Fibroblast of peridontal ligament (primary cell): ENCODE results near the gene MSI2.

Experiments used
- DNase-seq: peaks from one replicate; pipeline ENCODE4 v3.0.0-alpha.2; 2010; ENCODE audit errors: extremely low read depth

The MSI2 gene

DNA sequence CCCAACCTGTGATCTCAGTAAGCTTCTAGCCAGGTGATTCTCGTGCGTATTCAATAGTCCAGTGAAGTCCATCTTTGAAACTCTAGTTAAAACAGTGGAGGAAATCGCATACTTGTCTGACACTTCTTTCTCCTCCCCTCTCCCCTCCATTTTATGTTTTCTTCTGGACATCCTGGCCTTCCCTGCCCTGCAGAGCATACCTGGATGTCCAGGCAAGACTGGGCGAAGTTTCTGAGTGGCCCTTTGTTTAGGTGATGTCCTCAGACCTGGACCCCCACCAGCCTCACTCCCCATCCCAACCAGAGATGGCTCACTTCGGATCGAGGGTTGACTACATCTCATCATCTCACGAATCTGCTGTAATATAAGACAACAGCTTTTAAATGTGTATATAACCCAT lies 423.0 kb downstream of the MSI2 start:
- DNase-seq: no peak

DNA sequence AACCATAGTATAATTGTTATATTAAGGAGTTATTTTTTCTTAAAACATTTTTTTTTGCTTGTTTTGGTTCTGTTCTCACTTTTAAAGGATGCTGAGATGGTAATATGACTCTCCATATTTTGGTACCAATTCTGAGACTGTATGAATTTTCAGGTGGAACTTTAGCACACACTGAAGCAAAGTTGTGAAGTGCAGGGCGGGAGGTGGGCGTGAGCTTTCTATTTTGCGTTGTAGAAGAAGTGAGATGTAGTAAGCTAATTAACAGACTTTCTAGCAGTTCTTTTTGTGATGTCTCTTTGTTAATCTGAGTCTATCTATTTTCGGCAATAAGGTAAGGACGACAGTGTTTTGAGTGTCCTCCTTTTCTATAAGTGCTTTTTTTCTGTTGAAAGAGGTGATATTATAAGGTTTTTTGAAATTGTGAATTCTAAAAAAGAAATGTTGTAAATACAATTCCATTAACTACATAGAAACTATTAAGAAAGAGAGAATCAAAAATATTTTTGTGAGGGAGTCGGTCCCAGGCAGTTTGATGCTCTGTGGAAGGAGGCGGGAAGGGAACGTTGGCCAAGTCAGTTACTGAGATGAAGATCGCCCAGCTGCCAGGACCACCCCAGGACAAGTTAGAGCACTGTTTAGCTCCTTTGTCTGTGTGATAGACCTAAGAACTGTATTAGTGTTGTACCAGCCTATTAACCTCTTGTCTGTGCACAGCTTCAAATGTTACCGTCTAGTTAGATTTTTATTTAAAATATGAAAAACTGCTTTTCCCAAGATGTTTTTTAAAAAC lies 423.8 kb downstream of the MSI2 start:
- no peak for DNase-seq

DNA sequence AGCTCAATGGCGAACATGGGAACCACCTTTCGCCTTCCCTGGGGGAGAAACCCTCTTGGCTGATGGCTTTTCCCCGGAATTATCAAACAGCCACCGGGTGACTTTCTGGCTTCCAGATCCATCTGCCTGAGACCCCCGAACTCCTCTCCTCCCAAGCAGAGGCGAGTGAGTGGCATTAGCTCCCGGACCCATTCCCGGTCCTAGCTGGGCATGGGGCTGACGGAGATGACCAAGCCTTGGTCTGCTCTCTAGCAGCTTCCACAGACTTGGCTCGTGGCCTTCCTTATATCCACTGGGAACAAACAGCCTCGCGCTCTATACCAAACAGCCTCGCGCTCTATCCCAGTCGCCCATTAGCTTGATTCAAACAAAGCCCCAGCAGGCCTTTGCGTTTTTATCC lies 426.4 kb downstream of the MSI2 start:
- DNase-seq: no peak

DNA sequence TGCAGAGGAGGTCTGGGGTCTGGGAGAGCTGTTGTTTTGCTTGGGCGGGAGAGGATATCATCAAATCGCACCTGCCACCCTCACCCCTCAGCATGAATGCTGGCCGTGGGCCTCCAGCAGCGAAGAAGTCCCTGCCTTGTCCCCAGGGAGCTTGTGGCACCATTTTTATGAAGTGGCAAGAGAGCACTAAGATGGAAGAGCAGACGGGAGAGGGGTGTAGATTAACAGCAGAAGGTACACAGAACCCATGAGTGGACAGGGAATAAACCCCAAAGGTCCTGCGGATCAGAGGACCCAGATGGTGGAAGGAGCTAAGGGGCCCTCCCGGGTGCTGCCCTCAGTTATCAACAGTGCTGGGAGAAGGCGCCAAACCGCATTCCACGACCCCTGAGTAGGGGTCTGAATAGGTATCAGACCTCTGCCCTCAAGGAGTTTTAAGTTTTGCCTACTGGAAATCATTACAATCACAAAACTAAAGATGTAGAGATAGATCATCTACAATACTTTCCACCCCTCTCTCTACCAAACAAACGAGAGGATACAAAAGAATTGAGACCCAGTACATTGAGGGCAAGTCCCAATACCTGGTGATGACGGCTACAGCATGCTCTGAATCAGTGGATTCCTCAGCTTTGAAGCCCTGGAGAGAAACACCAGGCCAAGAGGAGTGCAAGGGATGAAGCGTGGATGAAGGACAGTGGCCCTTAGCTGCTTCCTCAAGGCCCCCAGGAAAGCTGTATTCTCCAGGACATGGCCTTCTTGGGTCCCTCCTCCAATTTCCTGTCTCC lies 428.6 kb downstream of the MSI2 start:
- no peak for DNase-seq

DNA sequence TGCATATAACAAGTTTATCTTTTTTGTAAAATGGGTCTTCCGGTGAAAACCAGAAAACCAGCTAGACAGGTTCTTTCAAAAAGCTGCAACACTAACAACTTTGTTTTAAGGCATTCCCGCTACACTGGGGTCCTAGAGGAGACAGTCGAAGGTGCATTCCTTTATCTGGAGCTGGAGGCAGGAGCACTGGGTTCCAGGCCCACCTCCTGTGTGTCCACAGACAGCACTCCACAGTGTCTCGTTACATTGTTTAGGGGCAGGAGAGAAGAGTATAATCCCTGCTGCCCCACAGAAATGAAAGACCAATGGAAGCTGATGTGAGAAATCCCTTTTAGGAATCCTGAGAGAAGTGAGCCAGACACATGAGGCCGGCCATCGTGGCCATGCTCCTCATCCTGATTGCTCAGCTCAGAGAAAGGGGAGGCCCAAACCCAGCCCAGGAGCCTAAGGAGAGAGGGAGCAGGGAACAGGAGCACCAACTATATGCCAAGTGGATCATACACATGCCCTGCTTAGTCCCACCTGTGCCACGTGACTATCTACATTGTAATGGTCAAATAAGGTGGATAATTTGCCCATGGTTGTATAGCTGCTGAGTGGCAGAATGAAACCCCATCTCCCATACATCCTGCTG lies 429.3 kb downstream of the MSI2 start:
- no peak for DNase-seq

DNA sequence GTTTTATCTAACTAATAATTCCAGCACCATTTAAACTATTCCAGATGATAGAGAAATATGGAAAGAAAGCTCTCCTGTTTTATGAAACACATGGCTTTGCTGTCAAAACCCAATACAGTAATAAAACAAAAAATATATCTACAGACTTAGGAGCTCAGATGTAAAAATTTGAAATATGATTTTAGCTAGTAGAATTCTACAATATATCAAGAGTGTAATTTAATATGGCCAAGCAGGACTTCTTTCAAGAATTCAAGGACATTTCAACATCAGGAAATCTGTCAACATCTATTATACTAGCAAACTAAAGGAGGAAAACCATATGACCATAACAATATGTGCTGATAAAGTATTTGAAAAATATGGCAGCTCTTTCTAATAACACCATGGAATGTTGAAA lies 431.3 kb downstream of the MSI2 start:
- DNase-seq: no peak

DNA sequence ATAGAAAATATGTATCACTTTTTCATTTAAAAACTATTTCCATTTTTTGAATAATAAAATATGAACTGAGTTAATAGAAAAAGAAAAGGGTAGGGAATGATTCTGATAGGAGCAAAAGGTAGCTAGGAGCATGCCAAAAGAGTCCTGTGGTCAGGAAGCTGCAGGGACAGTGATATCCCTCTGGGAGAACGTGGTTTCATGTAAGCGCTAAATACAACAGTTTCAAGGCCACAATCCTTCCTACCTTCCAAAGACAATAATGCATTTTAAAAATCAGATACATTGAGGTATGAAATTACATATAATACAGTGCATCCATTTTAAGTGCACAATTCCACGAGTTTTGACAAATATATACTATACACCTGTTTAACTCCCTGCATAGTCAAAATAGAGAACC lies 432.9 kb downstream of the MSI2 start:
- no peak for DNase-seq

DNA sequence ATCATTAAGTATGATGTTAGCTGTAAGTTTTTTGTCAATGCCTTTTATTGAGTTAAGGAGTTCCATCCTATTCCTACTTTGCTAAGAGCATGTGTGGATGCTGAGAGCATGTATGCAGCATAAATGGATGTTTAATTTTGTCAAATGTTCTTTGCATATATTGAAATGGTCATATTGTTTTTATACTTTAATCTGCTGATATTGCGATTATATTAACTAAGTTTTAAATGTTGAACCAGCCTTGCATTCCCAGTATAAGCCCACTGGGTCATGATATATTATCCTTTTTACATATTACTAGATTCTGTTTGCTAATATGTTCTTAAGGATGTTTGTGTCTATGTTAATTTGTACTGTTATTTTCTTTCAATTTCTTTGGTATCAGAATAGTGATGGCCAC lies 435.6 kb downstream of the MSI2 start:
- no peak for DNase-seq

DNA sequence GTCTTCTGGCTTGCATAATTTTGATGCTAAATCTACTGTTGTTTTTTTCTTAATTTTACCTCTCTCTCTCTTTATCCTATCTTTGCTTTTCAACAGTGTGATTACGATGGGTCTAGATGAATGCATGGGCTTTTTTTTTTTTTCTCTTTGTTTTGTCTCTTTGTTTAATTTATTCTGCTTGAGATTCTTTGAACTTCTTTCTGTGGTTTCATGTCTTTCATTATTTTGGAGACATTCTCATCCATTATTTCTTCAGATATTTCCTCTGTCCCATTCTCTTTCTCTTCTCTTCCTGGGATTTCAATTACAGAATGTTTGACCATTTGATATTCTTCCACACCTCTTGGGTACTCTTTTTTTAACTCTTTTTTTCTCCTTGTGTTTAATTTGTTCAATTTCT lies 436.4 kb downstream of the MSI2 start:
- DNase-seq: no peak

DNA sequence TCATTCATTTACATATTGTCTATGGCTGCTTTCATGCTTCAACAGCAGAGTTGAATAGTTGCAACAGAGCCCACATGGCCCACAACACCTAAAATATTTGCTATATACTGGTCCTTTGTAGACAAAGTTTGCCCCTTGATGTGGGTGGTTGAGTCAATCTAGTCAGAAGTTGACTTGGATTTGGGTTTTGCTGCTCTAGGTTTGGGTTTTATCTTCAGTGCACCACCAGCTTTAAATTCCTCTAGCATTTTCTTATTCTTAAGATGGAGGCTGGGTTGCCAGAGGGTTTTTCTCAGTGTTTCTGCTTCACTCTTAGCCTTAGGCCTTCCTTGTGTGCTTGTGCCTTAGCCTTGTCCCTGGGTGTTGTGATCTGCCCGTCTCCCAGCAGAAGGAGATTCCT lies 437.7 kb downstream of the MSI2 start:
- DNase-seq: no peak

DNA sequence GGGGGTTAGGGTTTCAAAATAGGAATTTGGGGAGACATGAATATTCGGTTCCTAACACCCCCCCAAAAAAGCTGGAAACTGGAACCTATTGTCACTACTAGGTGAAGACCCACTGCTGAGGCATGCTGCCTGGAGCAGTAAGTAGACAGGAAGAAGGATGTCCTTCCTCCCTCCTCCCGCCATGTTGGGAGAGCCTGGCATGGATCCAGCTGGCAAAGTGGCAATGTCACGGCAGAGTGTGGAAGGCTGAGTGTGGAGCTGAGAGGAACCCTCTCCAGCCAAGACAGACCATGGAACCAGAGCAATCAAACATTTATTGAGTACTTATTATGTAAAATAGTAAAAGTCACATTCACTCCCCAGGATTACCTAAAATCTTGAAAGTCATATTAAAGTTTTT lies 439.7 kb downstream of the MSI2 start:
- no peak for DNase-seq

DNA sequence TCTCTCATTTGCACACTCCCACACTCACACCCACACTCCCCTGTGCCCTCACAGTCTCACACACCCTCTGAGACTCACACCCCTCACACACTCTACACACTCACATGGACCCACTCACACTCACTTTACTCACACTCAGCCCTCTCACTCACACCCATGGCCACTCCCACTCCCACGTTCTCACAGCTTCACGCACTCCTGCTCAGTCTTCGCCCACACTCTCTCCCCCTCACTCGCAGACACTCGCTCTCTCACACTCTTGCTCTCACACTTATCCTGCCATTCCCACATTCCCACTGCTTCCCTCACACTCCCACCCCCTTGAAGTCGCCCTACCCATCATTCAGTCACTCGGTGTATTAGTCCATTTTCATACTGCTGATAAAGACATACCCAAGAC lies 440.9 kb downstream of the MSI2 start:
- DNase-seq: no peak

DNA sequence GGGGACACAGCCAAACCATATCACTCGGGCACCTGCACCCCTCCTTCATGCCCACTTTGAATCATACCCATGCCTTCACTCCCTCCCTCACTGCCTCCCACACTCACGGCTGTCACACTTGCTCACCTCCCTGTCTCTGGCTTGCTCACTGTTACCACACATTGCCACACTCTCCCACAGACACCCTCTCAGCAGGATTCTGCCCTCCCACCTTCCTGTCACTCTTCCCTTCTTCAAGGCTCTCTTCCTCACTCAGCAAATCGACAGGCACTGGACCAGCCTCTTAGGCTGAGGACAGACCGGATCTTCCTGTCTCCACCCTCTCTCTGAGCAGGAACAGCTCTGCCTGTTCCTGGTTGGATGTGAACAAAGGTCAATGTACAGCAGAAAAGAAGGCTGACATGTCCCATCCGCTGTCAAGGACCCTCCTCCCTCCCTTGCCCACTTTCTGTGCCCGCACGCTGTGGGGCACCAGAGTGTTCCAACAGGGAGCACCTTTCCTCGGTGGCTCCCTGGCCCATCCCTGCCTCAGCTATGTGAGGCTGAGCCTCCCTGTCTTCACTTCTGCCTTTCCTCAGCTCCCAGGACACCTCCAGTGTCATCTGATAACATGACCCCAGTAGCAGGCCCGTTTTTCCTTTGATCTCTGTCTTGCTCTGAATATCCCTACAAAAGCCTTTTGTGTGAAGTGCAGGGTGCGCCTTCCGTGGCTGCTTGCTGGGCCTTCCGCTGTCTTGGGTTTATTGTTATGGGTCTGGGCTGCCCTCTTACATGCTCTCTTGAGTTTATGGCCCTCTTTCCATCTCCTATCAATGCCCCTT lies 441.8 kb downstream of the MSI2 start:
- DNase-seq: no peak

DNA sequence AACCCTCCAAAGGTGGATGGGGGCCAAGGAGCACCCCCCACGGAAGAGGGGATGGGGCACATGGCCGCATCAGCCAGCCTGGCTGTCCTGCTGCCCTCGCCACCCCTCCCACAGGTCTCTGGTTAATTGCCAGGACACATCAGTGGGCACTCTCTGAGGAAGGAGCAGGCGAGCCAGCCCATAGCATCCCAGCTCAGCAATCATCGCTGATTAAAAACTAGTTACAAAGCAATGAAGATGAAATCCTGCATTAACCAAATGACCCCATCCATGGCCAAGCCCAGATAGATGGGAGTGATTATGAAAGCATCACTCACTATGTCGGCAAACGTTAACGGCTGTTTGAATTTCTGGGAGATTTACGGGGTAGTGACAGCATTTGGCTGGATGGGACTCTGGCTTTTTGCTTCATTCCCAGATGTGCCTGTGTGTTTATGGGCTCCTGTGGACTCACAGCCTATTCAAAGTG lies 443.5 kb downstream of the MSI2 start:
- DNase-seq: no peak

DNA sequence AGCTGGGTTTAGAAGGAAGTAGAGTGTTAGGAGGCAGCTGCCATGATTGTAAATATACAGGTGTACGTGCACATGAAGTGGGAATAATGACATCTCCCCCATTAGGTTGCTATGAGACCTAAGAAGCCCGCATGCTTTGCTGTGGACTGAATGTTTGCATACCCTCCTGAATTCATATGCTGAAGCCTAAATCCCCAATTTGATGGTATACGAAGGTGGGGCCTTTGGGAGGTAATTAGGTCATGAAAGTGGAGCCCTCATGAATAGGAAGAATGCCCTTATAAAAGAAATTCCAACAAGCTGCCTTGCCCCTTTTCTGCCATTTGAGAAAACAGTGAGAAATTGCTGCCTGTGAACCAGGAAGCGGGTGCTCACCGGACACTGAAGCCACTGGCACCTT lies 444.8 kb downstream of the MSI2 start:
- no peak for DNase-seq

DNA sequence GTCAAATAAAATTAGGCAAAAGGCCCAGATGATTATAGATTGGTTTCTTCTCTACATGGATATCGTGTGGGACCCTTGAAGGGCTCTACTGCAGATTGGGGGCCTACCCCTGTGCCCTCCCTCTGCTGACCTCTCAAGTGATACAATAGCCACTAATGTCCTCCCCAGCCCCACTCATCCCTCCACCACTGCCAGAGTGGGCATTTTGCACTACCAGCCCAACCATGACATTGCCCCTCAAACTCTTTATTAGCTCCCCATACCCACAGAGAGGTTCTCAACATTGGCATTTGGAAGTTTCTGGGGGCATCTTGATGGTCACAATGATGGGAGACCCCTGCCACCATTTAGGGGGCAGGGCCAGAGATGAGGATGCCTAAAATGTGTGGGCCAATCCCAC lies 446.9 kb downstream of the MSI2 start:
- DNase-seq: no peak

DNA sequence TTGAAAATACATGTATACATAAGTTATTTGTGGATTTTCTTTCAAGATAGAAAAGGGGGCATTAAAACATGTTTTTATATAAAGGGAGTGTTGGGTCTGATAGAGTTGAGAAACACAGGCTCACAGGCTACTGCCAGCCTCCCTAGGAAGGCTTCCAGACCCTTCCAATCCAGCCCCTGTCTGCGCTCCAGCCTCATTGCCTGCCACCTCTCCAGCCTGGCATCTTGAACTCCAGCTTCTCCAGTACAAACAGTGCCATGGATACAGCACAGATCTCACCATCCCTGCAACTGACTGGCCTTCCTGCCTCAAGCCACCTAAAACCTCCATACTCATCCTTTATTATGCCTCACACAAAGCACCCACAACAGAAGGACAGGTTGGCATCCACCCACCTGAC lies 448.1 kb downstream of the MSI2 start:
- DNase-seq: no peak

DNA sequence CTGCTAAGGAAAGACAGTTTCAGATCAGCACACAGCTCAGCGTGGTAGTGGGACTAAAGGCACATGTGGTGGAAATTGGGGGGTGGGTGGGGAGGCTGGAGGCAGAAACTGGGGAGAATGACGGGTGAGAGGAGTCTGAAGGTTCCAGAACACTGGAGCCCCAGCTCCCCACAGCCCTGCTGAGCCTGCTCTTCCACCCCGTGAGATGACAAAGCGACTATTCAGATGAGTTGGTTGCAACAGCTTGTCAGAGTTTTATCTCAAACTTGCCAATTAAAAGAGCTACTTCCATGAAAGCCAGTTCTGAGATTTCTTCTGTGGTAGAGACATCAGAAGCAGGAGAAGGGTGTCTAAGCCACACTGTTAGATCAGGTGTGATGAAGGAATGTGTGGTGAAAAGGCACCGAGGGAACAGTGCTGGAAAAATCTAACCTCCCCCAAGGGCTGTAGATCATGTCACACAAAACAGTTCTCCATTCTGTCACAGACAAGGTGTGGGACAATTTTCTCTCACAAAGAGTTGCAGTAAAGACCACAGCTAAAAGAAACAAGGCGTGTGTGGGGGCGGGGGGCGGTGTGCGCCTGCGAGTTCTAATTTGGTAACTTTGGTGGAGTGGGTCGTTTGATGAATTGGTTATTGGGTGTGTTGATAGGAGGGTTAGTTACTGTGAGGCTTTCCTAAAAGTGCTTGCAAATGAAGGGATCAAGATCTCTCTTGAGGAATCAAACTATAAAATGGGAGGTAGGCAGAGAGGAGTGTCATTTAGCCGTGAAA lies 449.8 kb downstream of the MSI2 start:
- no peak for DNase-seq

DNA sequence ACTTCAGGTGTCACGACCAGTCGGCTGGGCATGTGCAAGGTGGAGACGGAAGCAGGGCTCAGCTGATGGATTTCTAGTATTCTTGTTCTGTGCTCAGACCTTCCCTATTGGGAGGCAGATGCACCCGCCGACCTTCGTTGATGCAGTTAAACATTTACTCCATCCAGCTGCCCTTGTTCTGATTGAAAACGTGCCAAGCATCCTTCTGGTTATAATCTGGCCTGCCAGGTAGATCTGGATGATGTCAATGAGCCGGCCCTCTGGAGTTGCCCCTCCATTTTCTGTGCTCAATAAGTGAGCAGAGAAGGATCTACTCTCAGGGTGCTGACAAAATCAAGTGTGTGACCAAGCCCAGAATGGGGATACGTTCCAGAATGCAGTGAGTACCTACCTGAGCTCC lies 450.4 kb downstream of the MSI2 start:
- no peak for DNase-seq

DNA sequence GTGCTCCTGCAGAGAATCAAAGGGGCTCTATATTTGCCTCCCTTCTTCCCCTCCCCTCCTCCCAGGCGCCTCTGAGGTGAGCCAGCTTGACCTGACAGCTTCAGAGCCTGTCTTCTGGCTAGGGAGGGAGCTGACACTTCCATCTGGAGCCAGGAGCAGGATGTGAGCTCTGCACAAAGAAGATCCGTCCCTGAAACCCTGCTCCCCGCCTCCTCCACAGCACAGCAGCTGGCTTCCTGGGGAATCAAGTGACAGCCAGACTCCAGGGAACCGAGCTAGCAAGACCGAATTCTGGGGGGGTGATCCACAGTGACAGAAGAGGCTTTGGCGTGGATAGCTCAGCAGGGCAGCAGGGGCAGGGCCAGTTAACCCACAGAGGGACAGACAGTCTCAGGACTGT lies 451.6 kb downstream of the MSI2 start:
- no peak for DNase-seq

DNA sequence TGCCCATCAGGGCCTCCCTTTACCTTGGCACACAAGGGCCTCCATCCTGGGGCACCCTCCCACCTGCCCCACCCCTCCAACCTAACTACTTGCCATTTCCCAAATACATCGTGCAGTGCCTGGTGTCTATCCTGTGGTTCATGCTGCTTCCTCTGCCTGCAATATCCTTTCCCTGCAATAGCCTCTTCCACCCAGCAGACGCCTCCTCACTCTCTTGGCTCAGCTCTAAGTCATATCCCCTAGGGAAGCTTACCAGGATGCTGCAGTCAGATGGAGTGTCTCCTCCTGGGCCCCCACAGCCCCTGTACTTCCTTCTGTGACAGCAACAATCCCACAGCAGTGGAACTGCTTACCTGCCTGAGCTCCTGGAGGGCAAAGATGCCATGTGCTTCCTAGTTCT lies 452.1 kb downstream of the MSI2 start:
- DNase-seq: no peak
